Lower leg skin (tissue), 3 donors: Measurements from ENCODE around the gene CNOT1.

Experiments used
- CTCF ChIP-seq, 3 donors: fragments of 450-650 bp; IDR thresholded peaks; one replicate each; pipeline ENCODE4 v1.5.1; 2016; ENCODE audit warnings: antibody characterized with exemption in 3 of 3, mild to moderate bottlenecking in 3 of 3, moderate library complexity in 2 of 3
- POLR2A ChIP-seq, 2 donors: fragments of 450-650 bp; IDR thresholded peaks; one replicate each; pipeline ENCODE4 v1.6.1; 2016 to 2017; ENCODE audit warnings: antibody characterized with exemption in 2 of 2, mild to moderate bottlenecking in 1 of 2, moderate library complexity in 1 of 2

DNA sequence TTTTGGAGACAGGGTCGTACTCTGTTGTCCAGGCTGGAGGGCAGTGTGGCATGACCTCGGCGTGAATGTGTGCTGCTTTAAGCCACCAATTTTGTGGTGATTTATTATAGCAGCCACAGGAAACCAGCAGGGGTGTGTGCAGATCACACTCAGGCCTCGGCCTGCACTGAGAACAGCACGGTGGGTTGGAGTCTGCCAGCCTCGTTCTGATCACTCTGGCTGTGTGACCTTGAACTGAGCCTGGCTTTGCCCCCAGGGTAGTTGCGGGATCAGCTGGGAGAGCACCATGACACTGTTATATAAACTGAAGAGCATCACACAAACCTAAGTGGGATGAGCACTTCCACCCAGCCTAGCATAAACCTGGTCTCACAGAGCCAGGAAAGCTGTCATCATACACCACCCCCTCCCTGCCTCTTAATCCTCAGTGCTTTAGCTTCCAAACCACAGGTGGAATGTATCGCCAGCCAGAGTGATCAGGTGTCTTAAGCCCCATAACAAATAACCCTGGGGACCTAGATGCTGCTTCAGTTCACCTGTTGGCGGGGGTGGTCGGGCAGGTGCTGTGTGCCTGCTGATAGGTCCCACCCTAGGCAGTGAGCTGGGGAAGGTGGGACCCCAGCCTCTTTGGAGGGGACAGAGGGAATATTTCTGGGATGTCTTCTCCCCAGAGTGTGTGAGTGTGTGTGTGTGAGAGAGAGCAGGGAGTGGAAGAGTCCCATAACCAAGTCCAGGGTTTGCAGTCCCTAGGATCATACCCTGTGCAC, 158.2 kb downstream of the CNOT1 start:
- TF ChIP-seq POLR2A (IDR thresholded peaks at IDR 0.05) = no peak
- TF ChIP-seq CTCF (IDR thresholded peaks at IDR 0.05) = no peak
